22Rv1 (cell line): ENCODE results near the gene MTREX.

Experiments used
- ZFX ChIP-seq: fragments of 450-650 bp; IDR thresholded peaks from 2 replicates; pipeline ENCODE4 v1.6.1; 2017; ENCODE audit warnings: antibody characterized with exemption, borderline replicate concordance
- TF ChIP-seq, protein P1 (sequence below): fragments of 450-650 bp; IDR thresholded peaks from 2 replicates; pipeline ENCODE4 v1.5.1; 2017; ENCODE audit warnings: mild to moderate bottlenecking

DNA sequence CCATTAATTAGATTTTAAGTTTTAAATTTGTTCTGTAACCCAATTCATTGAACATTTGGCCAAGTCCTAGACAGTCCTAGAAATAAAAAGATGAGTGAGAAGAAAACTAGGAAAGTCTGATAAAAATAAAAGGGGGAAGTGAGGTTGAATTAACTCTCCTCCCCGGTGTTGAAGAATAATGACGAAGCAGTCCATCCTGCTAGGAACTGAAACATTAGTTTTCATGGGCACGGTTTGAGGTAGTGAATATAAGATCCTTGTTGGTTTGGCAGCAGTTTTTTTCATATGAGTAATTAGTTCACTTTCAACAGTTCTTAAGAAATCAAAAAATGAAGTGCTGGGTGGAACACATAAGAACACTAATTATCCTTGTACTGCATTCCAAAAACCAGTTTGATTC, 103.1 kb downstream of the MTREX start:
- TF ChIP-seq, protein P1, sequence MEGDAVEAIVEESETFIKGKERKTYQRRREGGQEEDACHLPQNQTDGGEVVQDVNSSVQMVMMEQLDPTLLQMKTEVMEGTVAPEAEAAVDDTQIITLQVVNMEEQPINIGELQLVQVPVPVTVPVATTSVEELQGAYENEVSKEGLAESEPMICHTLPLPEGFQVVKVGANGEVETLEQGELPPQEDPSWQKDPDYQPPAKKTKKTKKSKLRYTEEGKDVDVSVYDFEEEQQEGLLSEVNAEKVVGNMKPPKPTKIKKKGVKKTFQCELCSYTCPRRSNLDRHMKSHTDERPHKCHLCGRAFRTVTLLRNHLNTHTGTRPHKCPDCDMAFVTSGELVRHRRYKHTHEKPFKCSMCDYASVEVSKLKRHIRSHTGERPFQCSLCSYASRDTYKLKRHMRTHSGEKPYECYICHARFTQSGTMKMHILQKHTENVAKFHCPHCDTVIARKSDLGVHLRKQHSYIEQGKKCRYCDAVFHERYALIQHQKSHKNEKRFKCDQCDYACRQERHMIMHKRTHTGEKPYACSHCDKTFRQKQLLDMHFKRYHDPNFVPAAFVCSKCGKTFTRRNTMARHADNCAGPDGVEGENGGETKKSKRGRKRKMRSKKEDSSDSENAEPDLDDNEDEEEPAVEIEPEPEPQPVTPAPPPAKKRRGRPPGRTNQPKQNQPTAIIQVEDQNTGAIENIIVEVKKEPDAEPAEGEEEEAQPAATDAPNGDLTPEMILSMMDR: no peak
- no peak for TF ChIP-seq ZFX
